Uterus (tissue), 4 donors: Measurements from ENCODE around the gene PAPPA2. TPM values are rescaled to one million over a fixed set of nuclear protein-coding genes. Genes with fewer than 3 reads are reported as not detected.

Experiments used
- DNase-seq, 2 donors: peaks; one replicate each; pipeline ENCODE4 v3.0.0-alpha.2; 2019 to 2020
- H3K27ac ChIP-seq, 2 donors: fragments of 200-600 bp; sonication (generic); 1 replicate in 1 of 2; 2 replicates in 1 of 2; pipeline ENCODE4 v1.5.1; 2016 to 2018
- H3K27me3 ChIP-seq, 2 donors: fragments of 200-600 bp; sonication (generic); one replicate each; pipeline ENCODE4 v1.5.1; 2018 to 2019; ENCODE audit warnings: control low read depth in 1 of 2
- H3K36me3 ChIP-seq, 2 donors: fragments of 200-600 bp; sonication (generic); one replicate each; pipeline ENCODE4 v1.5.1; 2019; ENCODE audit warnings: control low read depth in 1 of 2
- H3K4me1 ChIP-seq, 2 donors: fragments of 200-600 bp; sonication (generic); one replicate each; pipeline ENCODE4 v1.5.1; 2018 to 2019; ENCODE audit warnings: control low read depth in 1 of 2
- H3K4me3 ChIP-seq, 2 donors: fragments of 200-600 bp; sonication (generic); 1 replicate in 1 of 2; 2 replicates in 1 of 2; pipeline ENCODE4 v1.5.1; 2018 to 2019; ENCODE audit warnings: mild to moderate bottlenecking in 1 of 2
- H3K9me3 ChIP-seq, 2 donors: fragments of 200-600 bp; sonication (generic); one replicate each; pipeline ENCODE4 v1.5.1; 2019; ENCODE audit warnings: control low read depth in 1 of 2
- CTCF ChIP-seq, 4 experiments: fragments of 200-600 bp in 2 of 4; fragments of 450-650 bp in 2 of 4; sonication (generic) in 2 of 4; IDR thresholded peaks; one replicate each; pipeline ENCODE4 v1.5.1; 2016 to 2019; ENCODE audit warnings: antibody characterized with exemption in 4 of 4, mild to moderate bottlenecking in 2 of 4, moderate library complexity in 1 of 4
- POLR2A ChIP-seq, 2 donors: fragments of 450-650 bp; IDR thresholded peaks; one replicate each; pipeline ENCODE4 v1.6.1; 2016; ENCODE audit warnings: antibody characterized with exemption in 2 of 2, mild to moderate bottlenecking in 1 of 2, moderate library complexity in 1 of 2
- intact Hi-C: fragments of 100-400 bp; cut with DNase I; formaldehyde crosslinking; loops from one replicate; pipeline ENCODE4 v1.15.1; 2023; ENCODE audit warnings: low total_unique reads
- total RNA-seq, 4 donors: library from RNA; depleted of rRNA in 3 of 4; stranded (reverse); fragments of >200 nt in 3 of 4; gene quantifications; one replicate each; pipeline versions ENCODE4 v1.1.0 to v1.2.4, GENCODE V29; 2014 to 2023
- donor health status: DM: yes; HTN: yes; CAD: no.

The PAPPA2 gene
- total RNA-seq, 4 donors from 2014 or later, result 0.51 to 4.0 (median 0.73) TPM; not detected in 1

GRCh38 chr1:176866011-176866714 lies 403.2 kb downstream of the PAPPA2 start:
- DNase-seq, result no peak
- intact Hi-C loops, result no loop called here
- H3K27ac ChIP-seq, result no peak overlapping the region

GRCh38 chr1:176869577-176869976 lies 406.6 kb downstream of the PAPPA2 start:
- Histone ChIP-seq H3K27ac (no peak overlapping the region), H3K27me3 (no peaks in the 10 kb centered on the region), H3K4me1 (no peaks in the 10 kb centered on the region), H3K9me3 (no peaks in the 10 kb centered on the region), H3K36me3 (no peaks in the 10 kb centered on the region), H3K4me3 (no peak overlapping the region)
- TF ChIP-seq CTCF (IDR thresholded peaks at IDR 0.05) (no peak), POLR2A (IDR thresholded peaks at IDR 0.05) (no peak)
- DNase-seq, result no peak
- intact Hi-C loops, result no loop called here

More at GRCh38 chr1:176866011-176866714, 403.2 kb downstream of the PAPPA2 start:
- no peak overlapping the region for H3K4me3 ChIP-seq
- no peaks in the 10 kb centered on the region for H3K4me1 ChIP-seq
- H3K27me3 ChIP-seq, result no peaks in the 10 kb centered on the region
- TF ChIP-seq CTCF (IDR thresholded peaks at IDR 0.05) (no peak), POLR2A (IDR thresholded peaks at IDR 0.05) (no peak)
- no peaks in the 10 kb centered on the region for H3K36me3 ChIP-seq
- no peaks in the 10 kb centered on the region for H3K9me3 ChIP-seq

GRCh38 chr1:176876966-176877515 lies 414.1 kb downstream of the PAPPA2 start:
- no peaks in the 10 kb centered on the region for H3K4me1 ChIP-seq
- no peaks in the 10 kb centered on the region for H3K27me3 ChIP-seq
- H3K27ac ChIP-seq, result no peak overlapping the region
- intact Hi-C loops, result no loop called here
- no peak overlapping the region for H3K4me3 ChIP-seq
- DNase-seq, result no peak
- no peaks in the 10 kb centered on the region for H3K9me3 ChIP-seq
- no peaks in the 10 kb centered on the region for H3K36me3 ChIP-seq
- no peak for TF ChIP-seq POLR2A (IDR thresholded peaks at IDR 0.05)

GRCh38 chr1:176877557-176877956 lies 414.6 kb downstream of the PAPPA2 start:
- intact Hi-C loops, result no loop called here
- no peak overlapping the region for H3K4me3 ChIP-seq
- H3K4me1 ChIP-seq, result no peaks in the 10 kb centered on the region
- H3K36me3 ChIP-seq, result no peaks in the 10 kb centered on the region
- TF ChIP-seq CTCF (IDR thresholded peaks at IDR 0.05), result no peak
- TF ChIP-seq POLR2A (IDR thresholded peaks at IDR 0.05), result no peak
- H3K27ac ChIP-seq, result no peak overlapping the region
- H3K27me3 ChIP-seq, result no peaks in the 10 kb centered on the region
- DNase-seq, result no peak
- no peaks in the 10 kb centered on the region for H3K9me3 ChIP-seq

- Histone ChIP-seq H3K4me3 (no peak overlapping the region), H3K27ac (no peak overlapping the region), H3K27me3 (no peaks in the 10 kb centered on the region), H3K4me1 (no peaks in the 10 kb centered on the region), H3K9me3 (no peaks in the 10 kb centered on the region), H3K36me3 (no peaks in the 10 kb centered on the region)
- no peak for TF ChIP-seq CTCF (IDR thresholded peaks at IDR 0.05)
- no peak for TF ChIP-seq POLR2A (IDR thresholded peaks at IDR 0.05)
- intact Hi-C loops, result no loop called here
- no peak for DNase-seq
These were observed 416.0 kb downstream of the PAPPA2 start for GRCh38 chr1:176878750-176879536.
